Suprapubic skin (tissue), 3 donors: ENCODE measurements around the gene VILL.

Experiments
- CTCF ChIP-seq, 2 donors: fragments of 200-600 bp in 1 of 2; fragments of 450-650 bp in 1 of 2; sonication (generic) in 1 of 2; IDR thresholded peaks; one replicate each; pipeline ENCODE4 v1.5.1; 2016 to 2019; ENCODE audit warnings: antibody characterized with exemption in 2 of 2, mild to moderate bottlenecking in 1 of 2, moderate library complexity in 1 of 2
- POLR2AphosphoS5 ChIP-seq, 3 donors: sonication (generic); formaldehyde crosslinking; IDR thresholded peaks; one replicate each; pipeline ENCODE4 v1.6.1; 2017; ENCODE audit warnings: antibody characterized with exemption in 3 of 3

GRCh38 chr3:38009807-38010591 is 19.4 kb downstream of the VILL start:
- TF ChIP-seq CTCF (IDR thresholded peaks at IDR 0.05) (no peak), POLR2AphosphoS5 (IDR thresholded peaks at IDR 0.05) (no peak)
